Liver (tissue), 9 donors: ENCODE data around the gene PWWP2A. TPM values are rescaled to one million over a fixed set of nuclear protein-coding genes. Genes with fewer than 3 reads are reported as not detected.

ENCODE experiments used
- DNase-seq: peaks from one replicate; pipeline ENCODE4 v3.0.0-alpha.2; 2017; ENCODE audit warnings: low spot score
- H3K27ac ChIP-seq, 2 donors: one replicate each; pipeline ENCODE4 v1.7.0; 2013; ENCODE audit warnings: inconsistent platforms in 2 of 2, low read length in 2 of 2, control low read depth in 1 of 2, low read depth in 1 of 2, mild to moderate bottlenecking in 1 of 2
- H3K27me3 ChIP-seq, 4 donors: one replicate each; pipeline versions ENCODE4 v1.6.1 to v1.7.0; 2013; ENCODE audit warnings: low read length in 3 of 4, inconsistent platforms in 1 of 4, mild to moderate bottlenecking in 1 of 4, moderate library complexity in 1 of 4; ENCODE audit not compliant: control insufficient read depth in 4 of 4, insufficient read depth in 4 of 4
- H3K36me3 ChIP-seq, 4 donors: one replicate each; pipeline versions ENCODE4 v1.6.1 to v1.7.0; 2013; ENCODE audit warnings: low read length in 3 of 4, mild to moderate bottlenecking in 3 of 4, low read depth in 1 of 4, moderate library complexity in 1 of 4; ENCODE audit not compliant: control insufficient read depth in 4 of 4, insufficient read depth in 3 of 4
- H3K4me1 ChIP-seq, 4 donors: one replicate each; pipeline versions ENCODE4 v1.6.1 to v1.7.0; 2013; ENCODE audit warnings: low read length in 3 of 4, mild to moderate bottlenecking in 3 of 4, moderate library complexity in 1 of 4; ENCODE audit not compliant: control insufficient read depth in 4 of 4, insufficient read depth in 4 of 4
- H3K4me3 ChIP-seq, 3 donors: one replicate each; pipeline versions ENCODE4 v1.6.1 to v1.7.0; 2013; ENCODE audit warnings: low read length in 3 of 3, control low read depth in 1 of 3, low read depth in 1 of 3, mild to moderate bottlenecking in 1 of 3
- H3K9ac ChIP-seq, 2 donors: one replicate each; pipeline ENCODE4 v1.7.0; 2013; ENCODE audit warnings: low read length in 2 of 2, mild to moderate bottlenecking in 2 of 2, moderate library complexity in 2 of 2, control low read depth in 1 of 2, low read depth in 1 of 2
- H3K9me3 ChIP-seq, 4 donors: one replicate each; pipeline versions ENCODE4 v1.6.1 to v1.7.0; 2013; ENCODE audit warnings: low read length in 3 of 4; ENCODE audit not compliant: control insufficient read depth in 4 of 4
- EGR1 ChIP-seq, 2 donors: IDR thresholded peaks; 2 replicates each; pipeline ENCODE4 v1.6.1; 2016 to 2018; ENCODE audit warnings: antibody characterized with exemption in 2 of 2, low read depth in 2 of 2
- FOXA1 ChIP-seq: IDR thresholded peaks from 2 replicates; pipeline ENCODE4 v1.6.1; 2016; ENCODE audit warnings: antibody characterized with exemption
- FOXA2 ChIP-seq: IDR thresholded peaks from 2 replicates; pipeline ENCODE4 v1.6.1; 2016; ENCODE audit warnings: antibody characterized with exemption
- GABPA ChIP-seq, 2 donors: IDR thresholded peaks in 1 of 2; conservative IDR thresholded peaks in 1 of 2; 2 replicates each; pipeline ENCODE4 v1.6.1; 2016; ENCODE audit warnings: antibody characterized with exemption in 2 of 2, mild to moderate bottlenecking in 1 of 2, moderate library complexity in 1 of 2
- HNF4A ChIP-seq, 2 donors: conservative IDR thresholded peaks; 2 replicates each; pipeline ENCODE4 v1.6.1; 2016; ENCODE audit warnings: antibody characterized with exemption in 2 of 2, mild to moderate bottlenecking in 2 of 2
- HNF4G ChIP-seq: IDR thresholded peaks from 2 replicates; pipeline ENCODE4 v1.6.1; 2016; ENCODE audit warnings: antibody characterized with exemption
- JUND ChIP-seq, 2 donors: IDR thresholded peaks; 2 replicates each; pipeline ENCODE4 v1.6.1; 2016; ENCODE audit warnings: antibody characterized with exemption in 2 of 2
- NR2F2 ChIP-seq: IDR thresholded peaks from 2 replicates; pipeline ENCODE4 v1.6.1; 2016; ENCODE audit warnings: antibody characterized with exemption
- RAD21 ChIP-seq, 2 donors: IDR thresholded peaks; 2 replicates each; pipeline ENCODE4 v1.6.1; 2016; ENCODE audit warnings: antibody characterized with exemption in 2 of 2, mild to moderate bottlenecking in 2 of 2
- RXRA ChIP-seq, 2 donors: IDR thresholded peaks; 2 replicates each; pipeline ENCODE4 v1.6.1; 2017 to 2018; ENCODE audit warnings: antibody characterized with exemption in 2 of 2, mild to moderate bottlenecking in 1 of 2
- SP1 ChIP-seq: IDR thresholded peaks from 2 replicates; pipeline ENCODE4 v1.6.1; 2018; ENCODE audit warnings: antibody characterized with exemption, mild to moderate bottlenecking
- TAF1 ChIP-seq: conservative IDR thresholded peaks from 2 replicates; pipeline ENCODE4 v1.6.1; 2016; ENCODE audit warnings: antibody characterized with exemption, mild to moderate bottlenecking
- YY1 ChIP-seq: IDR thresholded peaks from 2 replicates; pipeline ENCODE4 v1.6.1; 2016; ENCODE audit warnings: antibody characterized with exemption, mild to moderate bottlenecking
- ZBTB33 ChIP-seq: IDR thresholded peaks from 2 replicates; pipeline ENCODE4 v1.6.1; 2016; ENCODE audit warnings: antibody characterized with exemption
- WGBS: extraction: QIAGEN DNeasy Blood & Tissue Kit; methylation state at CpG from one replicate; pipeline ENCODE4 v1.1.7; 2013; 5-methylcytosine and 5-hydroxymethylcytosine counted together
- polyA plus RNA-seq, 2 donors: library from polyadenylated mRNA; stranded (reverse) in 1 of 2; unstranded in 1 of 2; fragments of 200-250 nt in 1 of 2; fragments of >200 nt in 1 of 2; fragmentation: Nextera tagmentation in 1 of 2; extraction: Ambion mirVana in 1 of 2; gene quantifications; one replicate each; pipeline versions ENCODE4 v1.2.1 to v1.2.3, GENCODE V29; 2013 to 2015
- total RNA-seq, 2 donors: library from RNA; depleted of rRNA; stranded (reverse); fragments of >200 nt; gene quantifications; one replicate each; pipeline ENCODE4 v1.2.3, GENCODE V29; 2014
- TF ChIP-seq, protein P1 (sequence below): IDR thresholded peaks from 2 replicates; pipeline ENCODE4 v1.6.1; 2016; ENCODE audit warnings: antibody characterized with exemption
- TF ChIP-seq, protein P2 (sequence below): IDR thresholded peaks from 2 replicates; pipeline ENCODE4 v1.6.1; 2016; ENCODE audit warnings: antibody characterized with exemption
- TF ChIP-seq, protein P3 (sequence below): fragments of 150-350 bp; IDR thresholded peaks from 2 replicates; pipeline ENCODE4 v1.5.1; 2017; ENCODE audit warnings: improper control_type of control experiment, low read depth, low read length; ENCODE audit not compliant: missing input control
- TF ChIP-seq, protein P4 (sequence below): IDR thresholded peaks from 2 replicates; pipeline ENCODE4 v1.6.1; 2016; ENCODE audit warnings: antibody characterized with exemption, mild to moderate bottlenecking
- donor health status: healthy.
- donor health status: healthy.
- donor health status: healthy.
- donor health status: healthy.
- donor health status: healthy.

The PWWP2A gene
- total and polyA plus RNA-seq, 4 donors: 4.8 to 14.6 (median 8.2) TPM

DNA sequence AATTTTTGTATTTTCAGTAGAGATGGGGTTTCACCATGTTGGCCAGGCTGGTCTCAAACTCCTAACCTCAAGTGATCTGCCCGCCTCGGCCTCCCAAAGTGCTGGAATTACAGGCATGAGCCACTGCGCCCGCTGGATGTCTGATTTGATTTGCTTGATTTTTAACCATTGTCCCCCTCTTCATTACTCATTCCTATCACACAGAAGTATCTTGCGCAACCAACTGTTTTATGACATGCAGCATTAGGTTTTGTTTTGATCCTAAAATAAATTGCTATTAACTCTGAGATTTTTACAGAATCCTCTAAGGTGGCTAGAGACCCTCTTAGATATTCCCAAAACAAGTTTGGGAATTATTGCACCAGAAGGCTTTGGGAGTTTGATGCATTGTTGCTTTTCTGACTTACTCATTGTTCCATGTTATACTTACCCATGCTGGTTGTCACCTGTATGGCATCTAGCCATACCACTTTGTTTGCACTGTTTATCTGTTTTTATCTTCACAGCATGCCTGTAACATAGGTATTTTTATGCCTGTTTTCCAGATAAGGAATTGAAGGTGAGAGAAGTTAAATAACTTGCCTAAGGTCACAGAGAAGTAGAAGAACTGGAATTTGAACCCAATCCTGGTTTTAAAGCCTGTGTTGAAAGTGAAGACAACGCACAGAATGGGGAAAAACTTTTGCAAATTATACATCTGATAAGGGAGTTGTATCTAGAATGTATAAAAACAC, 35.9 kb upstream of the PWWP2A start:
- TF ChIP-seq RAD21 (IDR thresholded peaks at IDR 0.05): no peak
- no peak for TF ChIP-seq SP1
- 86% methylated on average over 6 of the region's 6 CpGs for WGBS

GRCh38 chr5:160152901-160153300, 33.7 kb upstream of the PWWP2A start:
- 87% methylated on average over 6 of the region's 6 CpGs for WGBS
- Histone ChIP-seq H3K9me3 (no peaks in the 10 kb centered on the region), H3K4me1 (no peaks in the 10 kb centered on the region), H3K27ac (no peak overlapping the region), H3K4me3 (no peak overlapping the region), H3K9ac (no peak overlapping the region), H3K27me3 (no peaks in the 10 kb centered on the region), H3K36me3 (no peaks in the 10 kb centered on the region)
- no peak for TF ChIP-seq SP1
- DNase-seq: no peak

More for the DNA sequence above, 35.9 kb upstream of the PWWP2A start:
- Histone ChIP-seq H3K27ac (no peak overlapping the region), H3K4me1 (no peaks in the 10 kb centered on the region), H3K4me3 (no peak overlapping the region), H3K27me3 (no peaks in the 10 kb centered on the region), H3K9me3 (no peaks in the 10 kb centered on the region), H3K36me3 (no peaks in the 10 kb centered on the region), H3K9ac (no peak overlapping the region)
- DNase-seq: no peak

DNA sequence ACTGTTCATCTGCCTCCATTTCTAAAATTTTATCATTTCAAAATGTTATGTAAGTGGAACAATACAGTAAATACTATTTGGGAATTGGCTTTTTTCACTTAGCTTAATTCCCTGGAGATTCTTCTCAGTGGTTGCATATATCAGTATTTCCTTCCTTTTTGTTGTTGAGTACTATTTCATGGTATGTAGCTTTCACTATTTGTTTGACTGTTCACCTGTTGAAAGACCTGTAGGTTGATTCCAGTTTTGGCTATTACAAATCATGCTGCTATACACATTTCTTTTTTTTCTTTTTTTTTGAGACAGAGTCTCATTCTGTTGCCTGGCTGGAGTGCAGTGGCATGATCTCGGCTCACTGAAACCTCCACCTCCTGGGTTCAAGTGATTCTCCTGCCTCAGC, 33.0 kb upstream of the PWWP2A start:
- no peak overlapping the region for H3K9ac ChIP-seq
- no peaks in the 10 kb centered on the region for H3K9me3 ChIP-seq
- H3K27me3 ChIP-seq: no peaks in the 10 kb centered on the region
- H3K4me1 ChIP-seq: no peaks in the 10 kb centered on the region
- DNase-seq: no peak
- H3K27ac ChIP-seq: no peak overlapping the region
- no peak for TF ChIP-seq JUND (IDR thresholded peaks at IDR 0.05)
- TF ChIP-seq HNF4A (conservative IDR thresholded peaks at IDR 0.05): no peak
- TF ChIP-seq YY1: no peak
- no peak for TF ChIP-seq ZBTB33
- no peak for TF ChIP-seq FOXA2
- TF ChIP-seq NR2F2: no peak
- TF ChIP-seq HNF4G: no peak
- no peak for TF ChIP-seq RAD21 (IDR thresholded peaks at IDR 0.05)
- TF ChIP-seq, protein P1, sequence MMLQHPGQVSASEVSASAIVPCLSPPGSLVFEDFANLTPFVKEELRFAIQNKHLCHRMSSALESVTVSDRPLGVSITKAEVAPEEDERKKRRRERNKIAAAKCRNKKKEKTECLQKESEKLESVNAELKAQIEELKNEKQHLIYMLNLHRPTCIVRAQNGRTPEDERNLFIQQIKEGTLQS: no peak
- TF ChIP-seq, protein P2, sequence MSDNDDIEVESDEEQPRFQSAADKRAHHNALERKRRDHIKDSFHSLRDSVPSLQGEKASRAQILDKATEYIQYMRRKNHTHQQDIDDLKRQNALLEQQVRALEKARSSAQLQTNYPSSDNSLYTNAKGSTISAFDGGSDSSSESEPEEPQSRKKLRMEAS: no peak
- TF ChIP-seq, protein P3, sequence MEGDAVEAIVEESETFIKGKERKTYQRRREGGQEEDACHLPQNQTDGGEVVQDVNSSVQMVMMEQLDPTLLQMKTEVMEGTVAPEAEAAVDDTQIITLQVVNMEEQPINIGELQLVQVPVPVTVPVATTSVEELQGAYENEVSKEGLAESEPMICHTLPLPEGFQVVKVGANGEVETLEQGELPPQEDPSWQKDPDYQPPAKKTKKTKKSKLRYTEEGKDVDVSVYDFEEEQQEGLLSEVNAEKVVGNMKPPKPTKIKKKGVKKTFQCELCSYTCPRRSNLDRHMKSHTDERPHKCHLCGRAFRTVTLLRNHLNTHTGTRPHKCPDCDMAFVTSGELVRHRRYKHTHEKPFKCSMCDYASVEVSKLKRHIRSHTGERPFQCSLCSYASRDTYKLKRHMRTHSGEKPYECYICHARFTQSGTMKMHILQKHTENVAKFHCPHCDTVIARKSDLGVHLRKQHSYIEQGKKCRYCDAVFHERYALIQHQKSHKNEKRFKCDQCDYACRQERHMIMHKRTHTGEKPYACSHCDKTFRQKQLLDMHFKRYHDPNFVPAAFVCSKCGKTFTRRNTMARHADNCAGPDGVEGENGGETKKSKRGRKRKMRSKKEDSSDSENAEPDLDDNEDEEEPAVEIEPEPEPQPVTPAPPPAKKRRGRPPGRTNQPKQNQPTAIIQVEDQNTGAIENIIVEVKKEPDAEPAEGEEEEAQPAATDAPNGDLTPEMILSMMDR: no peak
- TF ChIP-seq RXRA (IDR thresholded peaks at IDR 0.05): no peak
- no peak for TF ChIP-seq SP1
- no peak for TF ChIP-seq FOXA1
- TF ChIP-seq, protein P4, sequence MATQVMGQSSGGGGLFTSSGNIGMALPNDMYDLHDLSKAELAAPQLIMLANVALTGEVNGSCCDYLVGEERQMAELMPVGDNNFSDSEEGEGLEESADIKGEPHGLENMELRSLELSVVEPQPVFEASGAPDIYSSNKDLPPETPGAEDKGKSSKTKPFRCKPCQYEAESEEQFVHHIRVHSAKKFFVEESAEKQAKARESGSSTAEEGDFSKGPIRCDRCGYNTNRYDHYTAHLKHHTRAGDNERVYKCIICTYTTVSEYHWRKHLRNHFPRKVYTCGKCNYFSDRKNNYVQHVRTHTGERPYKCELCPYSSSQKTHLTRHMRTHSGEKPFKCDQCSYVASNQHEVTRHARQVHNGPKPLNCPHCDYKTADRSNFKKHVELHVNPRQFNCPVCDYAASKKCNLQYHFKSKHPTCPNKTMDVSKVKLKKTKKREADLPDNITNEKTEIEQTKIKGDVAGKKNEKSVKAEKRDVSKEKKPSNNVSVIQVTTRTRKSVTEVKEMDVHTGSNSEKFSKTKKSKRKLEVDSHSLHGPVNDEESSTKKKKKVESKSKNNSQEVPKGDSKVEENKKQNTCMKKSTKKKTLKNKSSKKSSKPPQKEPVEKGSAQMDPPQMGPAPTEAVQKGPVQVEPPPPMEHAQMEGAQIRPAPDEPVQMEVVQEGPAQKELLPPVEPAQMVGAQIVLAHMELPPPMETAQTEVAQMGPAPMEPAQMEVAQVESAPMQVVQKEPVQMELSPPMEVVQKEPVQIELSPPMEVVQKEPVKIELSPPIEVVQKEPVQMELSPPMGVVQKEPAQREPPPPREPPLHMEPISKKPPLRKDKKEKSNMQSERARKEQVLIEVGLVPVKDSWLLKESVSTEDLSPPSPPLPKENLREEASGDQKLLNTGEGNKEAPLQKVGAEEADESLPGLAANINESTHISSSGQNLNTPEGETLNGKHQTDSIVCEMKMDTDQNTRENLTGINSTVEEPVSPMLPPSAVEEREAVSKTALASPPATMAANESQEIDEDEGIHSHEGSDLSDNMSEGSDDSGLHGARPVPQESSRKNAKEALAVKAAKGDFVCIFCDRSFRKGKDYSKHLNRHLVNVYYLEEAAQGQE: no peak
- no peak for TF ChIP-seq GABPA (IDR thresholded peaks at IDR 0.05 in 1 of 2, conservative IDR thresholded peaks at IDR 0.05 in 1 of 2)
- TF ChIP-seq EGR1 (IDR thresholded peaks at IDR 0.05; ENCODE audit: low read depth in 2 of 2): no peak
- TF ChIP-seq TAF1: no peak
- no peak overlapping the region for H3K4me3 ChIP-seq
- no peaks in the 10 kb centered on the region for H3K36me3 ChIP-seq
- 94% methylated on average over 1 of the region's 1 CpG for WGBS
